Muscle of arm (tissue), 12 donors: ENCODE measurements around the gene CTBP1. TPM values are rescaled to one million over a fixed set of nuclear protein-coding genes. Genes with fewer than 3 reads are reported as not detected.
"Not testable (repeated sequence)": the region's sequence is repeated elsewhere in the genome, so short reads cannot be mapped to it uniquely, and the experiment has no call there.

ENCODE experiments used
- DNase-seq: peaks from one replicate; pipeline ENCODE4 v3.0.0-alpha.2; 2013
- polyA plus RNA-seq, 12 donors: library from polyadenylated mRNA; unstranded; fragments of 120-200 nt; gene quantifications; one replicate each; pipeline ENCODE4 v1.2.1, GENCODE V29; 2013; ENCODE audit not compliant: insufficient read length in 12 of 12

The CTBP1 gene
- polyA plus RNA-seq, 12 donors, result 78.0 to 2,748 (median 94.9) TPM

DNA sequence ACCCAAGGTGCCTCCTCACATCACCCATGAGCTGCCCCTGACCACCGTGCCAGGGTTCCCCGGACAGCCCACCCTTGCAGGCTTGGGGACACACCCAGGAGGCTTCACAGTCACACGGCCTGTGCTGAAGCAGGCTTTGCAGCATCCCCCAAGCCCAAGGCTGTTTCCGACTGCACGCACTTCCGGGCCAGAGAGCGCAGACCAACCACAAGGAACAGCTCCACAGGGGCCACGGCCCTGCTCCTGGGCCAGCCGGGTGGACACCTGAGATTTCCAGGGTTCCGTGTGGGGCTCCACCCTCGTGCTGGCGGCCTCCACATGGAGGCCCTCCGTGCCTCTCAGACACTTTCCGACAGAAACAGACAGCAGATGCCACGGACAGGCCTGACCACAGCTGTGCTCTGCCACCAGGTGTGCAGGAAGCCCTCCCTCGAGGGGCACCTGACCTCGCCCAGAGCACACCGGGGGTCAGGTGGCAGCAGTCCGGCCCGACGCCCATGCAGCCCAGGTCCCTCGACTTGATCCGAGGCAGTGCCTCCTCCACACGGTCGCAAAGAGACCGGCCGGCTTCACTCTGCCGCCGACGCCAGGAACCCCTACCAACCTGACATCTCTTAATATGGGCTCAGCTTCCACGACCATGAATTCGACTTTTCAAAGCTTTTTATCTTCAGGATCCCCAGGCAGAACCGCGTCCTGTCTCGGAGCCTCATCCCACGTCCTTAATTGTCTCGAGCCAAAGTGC, 8.0 kb downstream of the CTBP1 start:
- DNase-seq, result no peak

DNA sequence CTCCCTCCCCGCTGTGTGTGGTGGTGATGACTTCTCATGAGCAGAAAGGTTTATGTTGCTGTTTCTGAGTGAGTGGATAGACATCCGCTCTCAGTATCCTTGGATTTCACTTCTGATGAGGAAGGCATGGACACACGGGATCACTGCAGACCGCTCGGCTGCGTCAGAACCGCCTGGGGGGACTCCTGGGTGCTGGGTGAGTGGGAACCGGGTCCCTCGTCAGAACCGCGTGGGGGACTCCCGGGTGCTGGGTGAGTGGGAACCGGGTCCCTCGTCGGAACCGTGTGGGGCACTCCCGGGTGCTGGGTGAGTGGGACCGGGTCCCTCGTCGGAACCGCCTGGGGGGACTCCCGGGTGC, 9.0 kb downstream of the CTBP1 start:
- DNase-seq, result no peak

DNA sequence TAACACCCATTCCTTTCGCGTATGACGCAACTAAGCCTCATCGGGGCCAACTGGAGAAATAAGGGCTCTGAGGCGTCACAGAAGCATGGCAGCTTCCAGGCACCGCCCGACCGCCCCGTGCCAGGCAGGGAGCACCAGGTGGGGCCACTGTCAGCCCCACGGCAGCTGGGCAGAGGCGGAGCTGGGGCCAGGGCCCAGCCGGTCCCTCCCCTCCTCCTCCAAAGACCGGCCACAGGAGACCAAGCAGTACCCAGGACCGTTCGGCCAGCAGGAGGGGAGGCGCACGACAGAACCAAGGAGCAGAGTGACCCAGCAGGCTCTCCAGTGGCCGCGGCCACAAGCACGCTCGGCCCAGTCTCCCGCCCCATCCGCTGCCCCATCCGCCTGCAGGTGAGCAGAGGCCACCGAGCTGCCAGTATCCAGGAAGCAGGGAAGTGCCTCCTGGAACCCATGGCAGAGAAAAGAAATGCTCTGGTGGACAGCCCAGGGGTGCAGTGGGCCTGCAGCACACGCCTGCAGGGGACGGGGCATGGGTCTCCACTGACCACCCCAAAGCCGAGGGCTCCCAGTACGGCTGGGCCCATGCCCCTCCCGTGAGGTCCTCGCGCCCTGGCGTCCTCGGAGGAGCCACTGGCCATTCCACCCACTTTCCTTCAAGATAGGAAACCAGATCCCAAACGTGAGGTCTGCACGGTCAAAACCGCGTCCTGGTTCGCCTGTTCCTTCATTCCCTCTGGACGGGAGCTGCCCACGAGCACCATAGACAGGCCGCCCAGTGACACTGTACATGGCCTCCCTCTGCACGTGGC, 9.6 kb downstream of the CTBP1 start:
- DNase-seq, result no peak

DNA sequence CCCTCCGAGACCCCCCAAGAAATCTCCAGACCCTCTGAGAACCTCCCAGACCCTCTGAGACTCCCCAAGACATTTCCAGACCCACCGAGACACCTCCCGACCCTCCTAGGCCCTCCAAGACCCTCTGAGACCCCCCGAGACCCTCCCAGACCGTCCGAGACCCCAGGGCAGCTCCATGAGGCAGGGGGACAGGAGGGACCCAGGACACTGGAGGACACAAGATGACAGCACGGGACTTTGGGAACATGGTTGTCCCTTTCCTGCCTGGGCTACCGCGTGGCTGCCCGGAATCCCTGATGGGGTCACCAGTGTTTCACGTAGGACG, 10.3 kb downstream of the CTBP1 start:
- no peak for DNase-seq

- no peak for DNase-seq
Measured at GRCh38 chr4:1237981-1238675, 10.8 kb downstream of the CTBP1 start.

DNA sequence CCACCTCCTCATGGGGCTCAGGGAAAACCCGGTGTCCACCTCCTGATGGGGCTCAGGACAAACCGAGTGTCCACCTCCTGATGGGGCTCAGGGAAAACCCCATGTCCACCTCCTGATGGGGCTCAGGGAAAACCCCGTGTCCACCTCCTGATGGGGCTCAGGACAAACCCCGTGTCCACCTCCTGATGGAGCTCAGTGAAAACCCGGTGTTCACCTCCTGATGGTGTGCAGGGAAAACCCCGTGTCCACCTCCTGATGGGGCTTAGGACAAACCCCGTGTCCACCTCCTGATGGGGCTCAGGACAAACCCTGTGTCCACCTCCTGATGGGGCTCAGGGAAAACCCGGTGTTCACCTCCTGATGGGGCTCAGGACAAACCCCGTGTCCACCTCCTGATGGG, 11.7 kb downstream of the CTBP1 start:
- not testable (repeated sequence) for DNase-seq

- not testable (repeated sequence) for DNase-seq
Measured at GRCh38 chr4:1236836-1237235, 12.1 kb downstream of the CTBP1 start.

DNA sequence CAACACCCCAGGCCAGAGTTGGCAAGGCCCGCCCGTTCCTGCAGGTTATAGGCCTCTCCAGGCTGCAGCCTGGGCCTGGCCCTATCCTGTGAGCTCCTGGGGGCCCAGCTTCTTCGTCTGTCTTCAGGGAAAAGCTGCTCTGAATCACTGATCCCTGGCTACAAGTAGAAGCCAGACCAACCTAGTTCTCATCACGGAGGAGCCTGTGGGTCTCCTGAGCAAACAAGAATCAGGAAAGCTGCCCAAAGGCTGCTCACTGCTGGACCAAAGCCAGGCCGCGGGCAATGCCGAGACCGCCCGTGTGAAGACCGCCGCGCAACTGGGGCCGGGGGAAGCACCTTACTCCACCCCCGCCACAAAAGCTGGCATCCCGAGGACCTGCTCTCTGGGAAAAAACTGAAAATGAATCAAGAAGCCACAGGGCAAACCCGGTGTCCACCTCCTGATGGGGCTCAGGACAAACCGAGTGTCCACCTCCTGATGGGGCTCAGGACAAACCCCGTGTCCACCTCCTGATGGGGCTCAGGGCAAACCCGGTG, 12.8 kb downstream of the CTBP1 start:
- DNase-seq, result no peak

GRCh38 chr4:1235381-1236102, 13.4 kb downstream of the CTBP1 start:
- no peak for DNase-seq

GRCh38 chr4:1234811-1235292, 14.1 kb downstream of the CTBP1 start:
- DNase-seq, result no peak

GRCh38 chr4:1234309-1234695, 14.6 kb downstream of the CTBP1 start:
- no peak for DNase-seq

DNA sequence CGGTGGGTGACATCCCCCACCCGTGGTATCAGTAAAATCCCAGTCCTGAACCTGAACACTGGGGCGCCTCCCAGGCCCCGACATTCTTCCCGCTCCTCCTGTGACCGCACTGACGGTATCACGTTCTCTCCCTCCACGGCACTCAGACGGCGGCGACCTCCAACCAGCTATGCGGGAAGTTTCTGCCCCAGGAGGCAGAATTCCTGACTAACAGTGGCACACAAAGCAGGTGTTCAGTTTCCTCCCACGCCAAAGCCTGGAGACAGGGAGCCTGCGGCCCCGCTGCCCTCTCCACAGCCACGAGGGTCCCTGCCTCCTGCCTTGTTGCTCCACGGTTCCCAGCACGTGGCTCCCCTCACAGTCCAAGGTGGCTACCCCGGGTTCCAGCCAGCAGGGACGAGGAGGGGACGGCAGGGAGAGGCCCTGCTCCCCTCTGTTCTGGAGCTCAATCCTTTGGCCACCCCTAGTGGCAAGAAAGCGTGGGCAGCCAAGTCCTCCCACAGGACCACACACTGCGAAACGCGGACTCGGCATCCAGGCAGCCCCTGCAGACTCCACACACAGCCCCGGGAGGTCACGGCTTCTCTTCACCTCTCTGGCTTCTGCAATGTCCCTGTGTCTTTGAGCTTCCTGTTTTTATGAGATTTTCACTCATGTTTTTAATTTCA, 15.2 kb downstream of the CTBP1 start:
- no peak for DNase-seq

DNA sequence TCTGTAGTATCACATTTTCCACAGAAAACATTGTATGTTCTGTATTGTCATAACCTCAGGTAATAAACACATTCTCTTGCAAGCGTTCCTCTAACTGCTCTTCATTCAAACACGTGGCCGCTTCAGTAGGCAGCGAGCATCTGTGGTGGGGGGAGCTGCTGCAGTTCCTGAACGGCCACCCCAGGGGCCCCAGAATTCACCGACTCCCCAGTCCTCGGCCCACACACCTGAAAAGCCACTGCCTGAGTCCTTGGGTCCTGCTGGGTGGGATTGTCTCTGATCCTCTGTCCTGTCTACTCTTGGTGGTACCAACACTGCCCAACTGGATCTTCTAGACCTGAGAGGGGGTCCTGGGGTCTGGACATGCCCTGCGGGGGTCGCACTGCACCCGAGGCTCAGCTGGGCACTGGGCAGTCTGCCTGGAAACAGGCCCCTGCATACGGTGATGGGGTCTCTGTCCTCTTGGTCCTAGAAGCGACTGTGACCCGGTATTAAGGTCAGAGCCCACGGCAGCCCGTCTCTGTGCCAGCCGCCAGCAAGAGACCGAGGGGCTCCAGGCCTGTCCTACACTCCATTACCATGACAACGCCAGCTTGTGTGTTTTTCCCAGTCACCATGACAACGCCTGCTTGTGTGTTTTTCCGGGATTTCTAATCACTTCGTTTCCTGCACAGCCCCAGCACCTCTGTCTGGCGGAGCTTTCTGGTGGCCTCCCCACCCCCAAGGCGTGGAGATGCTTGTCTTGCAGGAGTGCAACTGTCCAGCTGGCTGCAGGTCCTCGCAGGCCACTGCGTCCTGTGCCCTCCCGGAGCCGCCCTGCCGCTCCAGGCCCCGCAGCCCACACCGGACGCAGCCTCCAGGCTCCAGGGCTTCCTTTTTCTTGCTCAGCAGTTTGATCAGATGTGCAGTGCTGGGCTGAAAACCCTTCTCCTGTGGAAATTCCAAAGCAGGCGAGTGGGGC, 16.0 kb downstream of the CTBP1 start:
- no peak for DNase-seq

- DNase-seq, result no peak
Measured at GRCh38 chr4:1231637-1232360, 17.1 kb downstream of the CTBP1 start.

GRCh38 chr4:1230971-1231636, 17.8 kb downstream of the CTBP1 start:
- no peak for DNase-seq

DNA sequence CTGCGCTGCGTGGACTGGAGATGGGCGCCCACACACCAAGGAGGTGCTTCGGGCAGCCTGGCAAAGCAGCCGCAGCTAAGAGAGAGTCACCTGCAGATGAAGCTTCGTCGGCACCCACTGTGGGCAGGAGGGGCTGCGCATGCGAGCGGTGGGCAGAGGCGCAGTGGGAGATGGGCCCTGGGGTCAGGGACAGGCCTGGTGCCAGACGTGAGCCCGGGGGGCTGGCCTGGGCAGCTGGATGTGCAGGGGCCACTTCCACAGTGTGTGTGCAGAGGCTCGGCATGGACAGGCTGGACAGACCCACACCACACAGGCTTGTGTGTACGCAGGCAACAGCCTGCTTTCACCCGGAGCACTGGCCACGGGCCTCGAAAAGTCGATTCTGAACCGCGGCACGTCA, 18.6 kb downstream of the CTBP1 start:
- DNase-seq, result no peak

DNA sequence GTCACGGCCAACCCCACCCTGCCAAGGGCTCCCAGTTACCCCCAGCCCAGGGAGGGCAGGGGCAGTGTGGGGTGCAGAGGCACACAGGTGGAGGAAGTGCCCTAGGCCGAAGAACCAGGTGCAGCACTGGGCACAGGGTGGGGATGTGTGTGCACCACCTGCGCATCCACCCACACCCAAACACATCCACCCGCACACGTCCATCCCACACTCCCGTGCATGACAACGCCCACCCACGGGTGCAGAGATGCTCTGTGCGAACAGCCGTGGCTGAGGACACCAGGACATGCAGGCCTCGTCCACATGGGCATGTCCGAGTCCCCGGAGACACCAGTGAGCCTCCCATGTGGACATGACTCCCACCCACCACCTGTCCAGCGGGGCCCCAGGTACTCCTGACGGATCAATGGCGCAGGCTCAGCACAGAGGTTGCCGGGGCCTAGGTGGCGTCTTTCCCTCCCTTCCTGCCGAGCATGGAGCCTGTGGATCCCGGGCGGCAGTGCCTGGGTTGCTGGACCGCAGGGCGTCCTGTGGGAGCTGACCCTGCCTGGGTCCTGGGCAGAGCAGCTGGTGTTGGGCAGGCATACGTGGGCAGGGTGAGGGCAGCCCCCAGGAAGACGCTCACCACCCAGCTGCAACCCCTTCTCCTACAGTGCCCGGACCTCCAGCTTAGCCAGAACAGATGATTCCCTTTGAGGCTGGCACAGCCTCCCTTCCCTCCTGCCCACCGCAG, 19.6 kb downstream of the CTBP1 start:
- DNase-seq, result no peak

GRCh38 chr4:1227816-1228215, 21.1 kb downstream of the CTBP1 start:
- no peak for DNase-seq
